WTC11 (cell line): Measurements from ENCODE around the gene B4GALNT3. TPM values are rescaled to one million over a fixed set of nuclear protein-coding genes. Genes with fewer than 3 reads are reported as not detected.
A peak's percentile ranks its signal among the peaks of the same experiment; 100 is the strongest.
"Not testable (repeated sequence)": the region's sequence is repeated elsewhere in the genome, so short reads cannot be mapped to it uniquely, and the experiment has no call there.

ENCODE experiments used
- ATAC-seq: fragments of 200-7000 bp; cut with Tn5 transposase; 2 replicates; pipeline ENCODE4 v1.10.0; 2021; ENCODE audit warnings: mild to moderate bottlenecking, moderate library complexity
- CTCF ChIA-PET: fragments of 300-600 bp; sonication (Branson Sonifier 250); formaldehyde crosslinking; loops from one replicate; lab custom pipeline; 2021; ENCODE audit warnings: antibody characterized with exemption; lab: Charles Lee
- POLR2A ChIA-PET: fragments of 350-600 bp; sonication (Branson Sonifier 250); formaldehyde crosslinking; loops from one replicate; lab custom pipeline; 2021; ENCODE audit warnings: antibody characterized with exemption; lab: Charles Lee
- DNase-seq: peaks from one replicate; pipeline ENCODE4 v3.0.0; 2021; ENCODE audit warnings: low spot score
- H3K27ac Mint-ChIP-seq: 2 replicates; pipeline ENCODE4 v1.8.0; 2021; ENCODE audit warnings: mixed read lengths
- H3K27me3 Mint-ChIP-seq: 2 replicates; pipeline ENCODE4 v1.8.0; 2021; ENCODE audit warnings: low read depth, mild to moderate bottlenecking, moderate library complexity, mixed read lengths
- H3K36me3 Mint-ChIP-seq: 2 replicates; pipeline ENCODE4 v1.8.0; 2021; ENCODE audit warnings: mixed read lengths
- H3K4me1 Mint-ChIP-seq: 2 replicates; pipeline ENCODE4 v1.8.0; 2022; ENCODE audit warnings: mixed read lengths
- H3K4me3 Mint-ChIP-seq: 2 replicates; pipeline ENCODE4 v1.8.0; 2021; ENCODE audit warnings: mild to moderate bottlenecking, moderate library complexity, mixed read lengths
- H3K9me3 Mint-ChIP-seq: 2 replicates; pipeline ENCODE4 v1.8.0; 2021; ENCODE audit warnings: mixed read lengths
- ATF1 ChIP-seq: sonication (generic); formaldehyde crosslinking; IDR thresholded peaks from 2 replicates; pipeline ENCODE4 v1.8.1; 2023; ENCODE audit warnings: mild to moderate bottlenecking, moderate library complexity, missing genetic modification reagents
- ATF2 ChIP-seq: sonication (generic); formaldehyde crosslinking; IDR thresholded peaks from 2 replicates; pipeline ENCODE4 v1.8.1; 2022; ENCODE audit warnings: low read depth, missing genetic modification reagents, borderline replicate concordance
- CTCF ChIP-seq: fragments of 200-600 bp; IDR thresholded peaks from 2 replicates; pipeline ENCODE4 v1.8.0; 2022; ENCODE audit warnings: antibody characterized with exemption
- GRHL2 ChIP-seq: fragments of 250-450 bp; sonication (Bioruptor Pico); IDR thresholded peaks from 2 replicates; pipeline ENCODE4 v1.8.0; 2022; ENCODE audit warnings: mild to moderate bottlenecking, moderate library complexity; ENCODE audit not compliant: insufficient replicate concordance, severe bottlenecking
- MLX ChIP-seq: sonication (generic); formaldehyde crosslinking; IDR thresholded peaks from 2 replicates; pipeline ENCODE4 v1.8.1; 2023; ENCODE audit warnings: mild to moderate bottlenecking, missing genetic modification reagents, moderate library complexity
- MYBL2 ChIP-seq: sonication (generic); formaldehyde crosslinking; IDR thresholded peaks from 2 replicates; pipeline ENCODE4 v1.8.1; 2023; ENCODE audit warnings: mild to moderate bottlenecking, moderate library complexity, missing genetic modification reagents
- STAT6 ChIP-seq: sonication (generic); formaldehyde crosslinking; conservative IDR thresholded peaks from 2 replicates; pipeline ENCODE4 v1.8.1; 2023; ENCODE audit warnings: mild to moderate bottlenecking, low read depth, missing genetic modification reagents, moderate library complexity
- USF1 ChIP-seq: sonication (generic); formaldehyde crosslinking; IDR thresholded peaks from 2 replicates; pipeline ENCODE4 v1.8.0; 2022; ENCODE audit warnings: mild to moderate bottlenecking, missing genetic modification reagents
- ZNF219 ChIP-seq: sonication (generic); formaldehyde crosslinking; IDR thresholded peaks from 2 replicates; pipeline ENCODE4 v1.8.0; 2023; ENCODE audit warnings: missing genetic modification reagents, mild to moderate bottlenecking, borderline replicate concordance
- ZSCAN18 ChIP-seq: fragments of 250-450 bp; sonication (Bioruptor Pico); IDR thresholded peaks from 2 replicates; pipeline ENCODE4 v2.1.2; 2022; ENCODE audit warnings: mild to moderate bottlenecking, moderate library complexity
- total RNA-seq: library from RNA; stranded (reverse); gene quantifications from 3 replicates; pipeline ENCODE4 v1.2.3, GENCODE V29; 2021

The B4GALNT3 gene
- total RNA-seq, 1 experiment from 2014 or later, result 19.0 TPM

GRCh38 chr12:422526-422925 lies 37.2 kb upstream of the B4GALNT3 start:
- no peaks in the 10 kb centered on the region for H3K4me1 Mint-ChIP-seq
- H3K36me3 Mint-ChIP-seq, result peaks cover 55% of the 10 kb centered on the region
- no peaks in the 10 kb centered on the region for H3K27me3 Mint-ChIP-seq
- no peak overlapping the region for H3K27ac Mint-ChIP-seq
- ChIA-PET POLR2A (no interaction called here), CTCF (no interaction called here)
- ATAC-seq, result no peak
- no peak for DNase-seq
- no peak overlapping the region for H3K4me3 Mint-ChIP-seq
- no peaks in the 10 kb centered on the region for H3K9me3 Mint-ChIP-seq
- TF ChIP-seq ATF1 (CRISPR knock-in tag) (no peak), MYBL2 (CRISPR knock-in tag) (no peak), GRHL2 (CRISPR knock-in tag) (no peak), ATF2 (CRISPR knock-in tag) (no peak)

GRCh38 chr12:435737-436136 lies 24.0 kb upstream of the B4GALNT3 start:
- ChIA-PET CTCF (interaction anchor here (0.7 kb wide), 1 partner anchor 234 kb away, joined by 3 read pairs; no protein-coding TSS in a partner anchor), POLR2A (interaction anchor here (0.7 kb wide), 1 partner anchor 1997 kb away, joined by 4 read pairs; no protein-coding TSS in a partner anchor)
- peaks cover 78% of the 10 kb centered on the region for H3K36me3 Mint-ChIP-seq
- ATAC-seq, H3K4me1 Mint-ChIP-seq, H3K4me3 Mint-ChIP-seq, DNase-seq, H3K9me3 Mint-ChIP-seq, H3K27me3 Mint-ChIP-seq, H3K27ac Mint-ChIP-seq: not testable (repeated sequence)

GRCh38 chr12:442235-442884 lies 17.4 kb upstream of the B4GALNT3 start:
- no peaks in the 10 kb centered on the region for H3K4me1 Mint-ChIP-seq
- H3K36me3 Mint-ChIP-seq, result peaks cover 40% of the 10 kb centered on the region
- peaks cover 4% of the 10 kb centered on the region for H3K9me3 Mint-ChIP-seq
- ATAC-seq (peak; percentile 72), DNase-seq (peak; percentile 69)
- ChIA-PET CTCF (interaction anchor here (0.6 to 2.2 kb wide), 25 partner anchors 9 to 416 kb away, joined by 3 to 24 read pairs (median 4); partner anchors contain the start of genes B4GALNT3 and CCDC77), POLR2A (no interaction called here)
- H3K27ac Mint-ChIP-seq, result no peak overlapping the region
- no peaks in the 10 kb centered on the region for H3K27me3 Mint-ChIP-seq
- no peak overlapping the region for H3K4me3 Mint-ChIP-seq
- TF ChIP-seq CTCF (peak; percentile 48), USF1 (CRISPR knock-in tag) (no peak), MLX (CRISPR knock-in tag) (no peak), STAT6 (CRISPR knock-in tag) (no peak), GRHL2 (CRISPR knock-in tag) (no peak), ZNF219 (CRISPR knock-in tag) (no peak), ZSCAN18 (CRISPR knock-in tag) (no peak)
